Kidney (tissue), 14 donors: ENCODE measurements around the gene SIDT2. TPM values are rescaled to one million over a fixed set of nuclear protein-coding genes. Genes with fewer than 3 reads are reported as not detected.

Source experiments
- DNase-seq, 5 donors: peaks; one replicate each; pipeline ENCODE4 v3.0.0-alpha.2; 2013 to 2020
- FAIRE-seq: peaks from 2 replicates; lab custom pipeline; 2012; peaks lifted over from hg19 to GRCh38; lab: Jason Lieb, UNC
- H3K27ac ChIP-seq, 2 donors: one replicate each; pipeline ENCODE4 v1.7.0; 2013; ENCODE audit warnings: low read depth in 2 of 2, low read length in 2 of 2, inconsistent platforms in 1 of 2
- H3K27me3 ChIP-seq: one replicate; pipeline ENCODE4 v1.7.1; 2013; ENCODE audit warnings: low read length, inconsistent platforms; ENCODE audit not compliant: control insufficient read depth, insufficient read depth
- H3K36me3 ChIP-seq, 3 donors: one replicate each; pipeline versions ENCODE4 v1.7.0 to v1.7.1; 2013; ENCODE audit warnings: low read length in 3 of 3, control low read depth in 1 of 3, inconsistent platforms in 1 of 3; ENCODE audit not compliant: insufficient read depth in 3 of 3, control insufficient read depth in 2 of 3
- H3K4me1 ChIP-seq, 3 donors: one replicate each; pipeline versions ENCODE4 v1.7.0 to v1.7.1; 2013; ENCODE audit warnings: low read length in 3 of 3, inconsistent platforms in 1 of 3, low read depth in 1 of 3; ENCODE audit not compliant: control insufficient read depth in 2 of 3, insufficient read depth in 2 of 3
- H3K4me3 ChIP-seq, 3 donors: one replicate each; pipeline versions ENCODE4 v1.7.0 to v1.8.1; 2013; ENCODE audit warnings: low read length in 3 of 3, control low read depth in 1 of 3, inconsistent platforms in 1 of 3
- H3K9ac ChIP-seq, 3 donors: one replicate each; pipeline versions ENCODE4 v1.7.0 to v1.7.1; 2013; ENCODE audit warnings: low read length in 3 of 3, control low read depth in 1 of 3, inconsistent platforms in 1 of 3
- H3K9me3 ChIP-seq, 3 donors: one replicate each; pipeline versions ENCODE4 v1.7.0 to v1.7.1; 2013; ENCODE audit warnings: low read length in 3 of 3, control low read depth in 1 of 3, inconsistent platforms in 1 of 3; ENCODE audit not compliant: control insufficient read depth in 2 of 3, insufficient read depth in 1 of 3
- intact Hi-C: fragments of 100-400 bp; cut with DNase I; formaldehyde crosslinking; loops from one replicate; pipeline ENCODE4 v1.11.1; 2022
- polyA plus RNA-seq: library from polyadenylated mRNA; stranded (reverse); fragments of 350-450 nt; fragmentation: Illumina TruSeq; extraction: RNeasy Lipid Tissue Mini Kit (QIAGEN cat#74804); gene quantifications from one replicate; pipeline ENCODE4 v1.2.3, GENCODE V29; 2014; ENCODE audit warnings: low read depth, low replicate concordance; ENCODE audit not compliant: insufficient read depth
- total RNA-seq: library from RNA; stranded (reverse); fragmentation: NEBNext Ultra II Directional; extraction: Animal tissue kit (Norgen Biotek cat#: 25700); gene quantifications from one replicate; pipeline ENCODE4 v1.2.1, GENCODE V29; 2021
- TF ChIP-seq, protein P1 (sequence below): IDR thresholded peaks from 3 replicates; pipeline ENCODE4 v1.5.1; 2012; ENCODE audit warnings: mild to moderate bottlenecking, moderate library complexity, borderline replicate concordance; ENCODE audit not compliant: insufficient read depth; ENCODE audit errors: extremely low read depth
- donor health status: control.
- donor health status: control.
- donor health status: control.
- donor health status: control.
- donor health status: control.
- donor health status: DM: yes; HTN: yes; CAD: no.
- donor health status: Normal renal cell carcinoma (clear cell type).

Gene SIDT2
- total and polyA plus RNA-seq, 2 donors from 2014 or later = 16.4 to 37.4 TPM

DNA sequence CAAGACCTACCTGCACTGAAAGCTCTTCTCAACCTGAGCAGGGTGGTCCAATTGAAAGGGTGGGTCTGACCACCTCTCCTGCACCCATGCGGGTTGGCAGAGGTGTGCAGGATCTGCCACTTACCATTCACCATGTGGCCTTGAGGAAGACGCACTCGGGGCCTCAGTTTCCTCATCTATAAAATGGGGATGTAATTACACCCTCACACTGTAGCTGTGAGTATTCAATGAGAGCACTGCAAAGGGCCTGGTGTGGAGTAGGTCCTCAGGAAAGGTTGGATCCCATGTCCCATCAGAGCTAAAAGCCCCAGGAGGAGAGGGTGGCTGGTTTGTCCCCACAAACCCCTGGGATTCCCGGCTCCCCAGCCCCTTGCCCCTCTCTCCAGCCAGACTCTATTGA is 20.1 kb downstream of the SIDT2 start:
- no peaks in the 10 kb centered on the region for H3K9me3 ChIP-seq
- intact Hi-C loops = no loop called here
- H3K27me3 ChIP-seq = no peaks in the 10 kb centered on the region
- DNase-seq = no peak
- peak overlapping the region; percentile 79 to 84 for H3K27ac ChIP-seq
- H3K4me3 ChIP-seq = peak overlapping the region in 2 of 3 donors; percentile 8 to 12
- FAIRE-seq = no peak
- no peaks in the 10 kb centered on the region for H3K4me1 ChIP-seq
- peaks cover 0 to 2% (median 0%) of the 10 kb centered on the region in 3 donors for H3K36me3 ChIP-seq
- TF ChIP-seq, protein P1, sequence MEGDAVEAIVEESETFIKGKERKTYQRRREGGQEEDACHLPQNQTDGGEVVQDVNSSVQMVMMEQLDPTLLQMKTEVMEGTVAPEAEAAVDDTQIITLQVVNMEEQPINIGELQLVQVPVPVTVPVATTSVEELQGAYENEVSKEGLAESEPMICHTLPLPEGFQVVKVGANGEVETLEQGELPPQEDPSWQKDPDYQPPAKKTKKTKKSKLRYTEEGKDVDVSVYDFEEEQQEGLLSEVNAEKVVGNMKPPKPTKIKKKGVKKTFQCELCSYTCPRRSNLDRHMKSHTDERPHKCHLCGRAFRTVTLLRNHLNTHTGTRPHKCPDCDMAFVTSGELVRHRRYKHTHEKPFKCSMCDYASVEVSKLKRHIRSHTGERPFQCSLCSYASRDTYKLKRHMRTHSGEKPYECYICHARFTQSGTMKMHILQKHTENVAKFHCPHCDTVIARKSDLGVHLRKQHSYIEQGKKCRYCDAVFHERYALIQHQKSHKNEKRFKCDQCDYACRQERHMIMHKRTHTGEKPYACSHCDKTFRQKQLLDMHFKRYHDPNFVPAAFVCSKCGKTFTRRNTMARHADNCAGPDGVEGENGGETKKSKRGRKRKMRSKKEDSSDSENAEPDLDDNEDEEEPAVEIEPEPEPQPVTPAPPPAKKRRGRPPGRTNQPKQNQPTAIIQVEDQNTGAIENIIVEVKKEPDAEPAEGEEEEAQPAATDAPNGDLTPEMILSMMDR = no peak
- peak overlapping the region in 2 of 3 donors; percentile 2 to 46 for H3K9ac ChIP-seq

DNA sequence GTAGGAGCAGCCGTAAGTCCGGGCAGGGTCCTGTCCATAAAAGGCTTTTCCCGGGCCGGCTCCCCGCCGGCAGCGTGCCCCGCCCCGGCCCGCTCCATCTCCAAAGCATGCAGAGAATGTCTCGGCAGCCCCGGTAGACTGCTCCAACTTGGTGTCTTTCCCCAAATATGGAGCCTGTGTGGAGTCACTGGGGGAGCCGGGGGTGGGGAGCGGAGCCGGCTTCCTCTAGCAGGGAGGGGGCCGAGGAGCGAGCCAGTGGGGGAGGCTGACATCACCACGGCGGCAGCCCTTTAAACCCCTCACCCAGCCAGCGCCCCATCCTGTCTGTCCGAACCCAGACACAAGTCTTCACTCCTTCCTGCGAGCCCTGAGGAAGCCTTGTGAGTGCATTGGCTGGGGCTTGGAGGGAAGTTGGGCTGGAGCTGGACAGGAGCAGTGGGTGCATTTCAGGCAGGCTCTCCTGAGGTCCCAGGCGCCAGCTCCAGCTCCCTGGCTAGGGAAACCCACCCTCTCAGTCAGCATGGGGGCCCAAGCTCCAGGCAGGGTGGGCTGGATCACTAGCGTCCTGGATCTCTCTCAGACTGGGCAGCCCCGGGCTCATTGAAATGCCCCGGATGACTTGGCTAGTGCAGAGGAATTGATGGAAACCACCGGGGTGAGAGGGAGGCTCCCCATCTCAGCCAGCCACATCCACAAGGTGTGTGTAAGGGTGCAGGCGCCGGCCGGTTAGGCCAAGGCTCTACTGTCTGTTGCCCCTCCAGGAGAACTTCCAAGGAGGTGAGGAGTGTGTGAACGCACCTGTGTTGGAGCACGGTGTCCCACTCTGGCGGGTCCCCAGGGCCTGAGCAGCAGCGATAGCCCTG is 20.7 kb downstream of the SIDT2 start, which contains the start of gene TAGLN:
TAGLN (plus strand) TSS at position 318 of the 863 bp plus-strand sequence. CDS start 3,644 bp downstream, outside the sequence.
- H3K27me3 ChIP-seq = no peaks in the 10 kb centered on the region
- peak; percentile 77 to 97 (median 83) for DNase-seq
- TF ChIP-seq, protein P1 = no peak
- H3K9ac ChIP-seq = peak within 1 kb of the TSS; percentile 10 to 88 (median 70)
- H3K4me3 ChIP-seq = peak within 1 kb of the TSS; percentile 41 to 63 (median 59)
- no peak for FAIRE-seq
- intact Hi-C loops = no loop called here
- no peaks in the 10 kb centered on the region for H3K4me1 ChIP-seq
- H3K27ac ChIP-seq = peak within 1 kb of the TSS; percentile 84 to 94
- H3K9me3 ChIP-seq = no peaks in the 10 kb centered on the region
- peaks cover 0 to 6% (median 0%) of the 10 kb centered on the region in 3 donors for H3K36me3 ChIP-seq

- TF ChIP-seq, protein P1 = no peak
- peaks cover 0 to 7% (median 3%) of the 10 kb centered on the region in 3 donors for H3K36me3 ChIP-seq
- no peaks in the 10 kb centered on the region for H3K9me3 ChIP-seq
- intact Hi-C loops = no loop called here
- no peaks in the 10 kb centered on the region for H3K27me3 ChIP-seq
- no peaks in the 10 kb centered on the region for H3K4me1 ChIP-seq
- peak overlapping the region; percentile 41 to 63 (median 59) for H3K4me3 ChIP-seq
- peak overlapping the region in 2 of 3 donors; percentile 70 to 88 for H3K9ac ChIP-seq
- DNase-seq (no peak), FAIRE-seq (no peak)
- peak overlapping the region; percentile 80 to 94 for H3K27ac ChIP-seq
Measured at GRCh38 chr11:117199916-117200812, 21.6 kb downstream of the SIDT2 start.
